GM19193 (cell line): ENCODE data around the gene AIP.

Source experiments
- POLR2A ChIP-seq: IDR thresholded peaks from 4 replicates; pipeline ENCODE4 v1.6.1; 2011; ENCODE audit not compliant: insufficient read depth, insufficient read length; ENCODE audit errors: extremely low read depth

AIP gene

GRCh38 chr11:67441731-67442351 is 41.0 kb upstream of the AIP start:
- no peak for TF ChIP-seq POLR2A

- TF ChIP-seq POLR2A, result no peak
Measured at GRCh38 chr11:67442504-67443404, 40.1 kb upstream of the AIP start.

- TF ChIP-seq POLR2A, result no peak
Measured at GRCh38 chr11:67445515-67445914, 37.3 kb upstream of the AIP start.

- TF ChIP-seq POLR2A, result no peak
Measured at GRCh38 chr11:67448220-67448609, 34.6 kb upstream of the AIP start.

- no peak for TF ChIP-seq POLR2A
Measured at GRCh38 chr11:67449116-67449844, 33.5 kb upstream of the AIP start.

- TF ChIP-seq POLR2A, result no peak
Measured at GRCh38 chr11:67450796-67451657, 31.8 kb upstream of the AIP start.

GRCh38 chr11:67451658-67451976 is 31.2 kb upstream of the AIP start:
- TF ChIP-seq POLR2A, result no peak

- no peak for TF ChIP-seq POLR2A
Measured at GRCh38 chr11:67452141-67452952, 30.5 kb upstream of the AIP start, which contains the start of gene GPR152. GPR152 (minus strand) TSS chr11:67452729; CDS start chr11:67452724, 5 bp downstream.

- no peak for TF ChIP-seq POLR2A
Measured at GRCh38 chr11:67453816-67454732, 28.8 kb upstream of the AIP start.

- no peak for TF ChIP-seq POLR2A
Measured at GRCh38 chr11:67455054-67455453, 27.8 kb upstream of the AIP start, which contains the start of gene CABP4. CABP4 (plus strand) TSS chr11:67455354; CDS start chr11:67455424, 70 bp downstream.

- TF ChIP-seq POLR2A, result no peak
Measured at GRCh38 chr11:67456068-67456705, 26.6 kb upstream of the AIP start.

- no peak for TF ChIP-seq POLR2A
Measured at GRCh38 chr11:67457453-67457852, 25.4 kb upstream of the AIP start.

GRCh38 chr11:67458266-67458665 is 24.6 kb upstream of the AIP start:
- TF ChIP-seq POLR2A, result no peak

GRCh38 chr11:67463186-67463585 is 19.6 kb upstream of the AIP start:
- no peak for TF ChIP-seq POLR2A
